Tibial artery (tissue), 4 donors: ENCODE measurements around the gene MRGPRX2.

ENCODE experiments used
- DNase-seq, 2 donors: peaks; one replicate each; pipeline ENCODE4 v3.0.0-alpha.2; 2019
- H3K27ac ChIP-seq, 2 donors: fragments of 200-600 bp; sonication (generic) in 1 of 2; 1 replicate in 1 of 2; 2 replicates in 1 of 2; pipeline ENCODE4 v1.5.1; 2018 to 2019; ENCODE audit warnings: mild to moderate bottlenecking in 1 of 2
- H3K27me3 ChIP-seq, 2 donors: fragments of 200-600 bp; sonication (generic) in 1 of 2; one replicate each; pipeline versions ENCODE4 v1.5.1 to v1.6.0; 2016 to 2019
- H3K36me3 ChIP-seq, 3 donors: fragments of 200-600 bp; sonication (generic) in 2 of 3; one replicate each; pipeline ENCODE4 v1.5.1; 2016 to 2019; ENCODE audit warnings: mild to moderate bottlenecking in 2 of 3
- H3K4me1 ChIP-seq, 4 donors: fragments of 200-600 bp; sonication (generic) in 2 of 4; 1 replicate in 3 of 4; 2 replicates in 1 of 4; pipeline ENCODE4 v1.5.1; 2016 to 2019
- H3K4me3 ChIP-seq, 2 donors: fragments of 200-600 bp; sonication (generic) in 1 of 2; 1 replicate in 1 of 2; 2 replicates in 1 of 2; pipeline ENCODE4 v1.5.1; 2018 to 2019; ENCODE audit warnings: mild to moderate bottlenecking in 2 of 2
- H3K9me3 ChIP-seq, 3 donors: fragments of 200-600 bp; sonication (generic) in 1 of 3; one replicate each; pipeline ENCODE4 v1.5.1; 2016 to 2019
- intact Hi-C: fragments of 100-400 bp; cut with DNase I; formaldehyde crosslinking; loops from one replicate; pipeline ENCODE4 v1.15.0; 2023; ENCODE audit warnings: low total_unique reads
- TF ChIP-seq, protein P1 (sequence below), 2 experiments: fragments of 200-600 bp in 1 of 2; fragments of 450-650 bp in 1 of 2; IDR thresholded peaks; one replicate each; pipeline ENCODE4 v1.5.1; 2017 to 2019; ENCODE audit warnings: antibody characterized with exemption in 2 of 2, mild to moderate bottlenecking in 1 of 2, moderate library complexity in 1 of 2

The MRGPRX2 gene

DNA sequence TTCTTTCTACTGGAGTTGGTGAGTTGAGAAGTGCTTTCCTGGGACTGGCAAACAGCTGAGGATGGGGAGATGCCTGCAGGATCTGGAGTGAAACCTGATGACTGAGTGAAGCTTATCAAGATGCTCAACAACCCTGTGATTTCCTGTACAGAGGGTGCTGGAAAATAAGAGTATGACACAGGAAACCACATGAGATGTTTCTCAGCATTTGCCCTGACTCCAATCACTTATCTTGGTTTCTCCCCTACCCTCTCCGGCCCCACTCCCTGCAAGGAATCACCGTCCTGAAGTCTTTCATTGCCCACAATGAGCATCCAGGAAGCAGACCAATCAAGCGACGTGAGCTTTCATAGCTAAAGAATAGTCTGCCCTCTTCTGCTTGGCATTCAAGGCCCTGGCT lies at the start of gene MRGPRX2:
MRGPRX2 (minus strand) TSS at position 89 of the 400 bp plus-strand sequence. CDS start 4,315 bp downstream, outside the sequence.
- TF ChIP-seq, protein P1, sequence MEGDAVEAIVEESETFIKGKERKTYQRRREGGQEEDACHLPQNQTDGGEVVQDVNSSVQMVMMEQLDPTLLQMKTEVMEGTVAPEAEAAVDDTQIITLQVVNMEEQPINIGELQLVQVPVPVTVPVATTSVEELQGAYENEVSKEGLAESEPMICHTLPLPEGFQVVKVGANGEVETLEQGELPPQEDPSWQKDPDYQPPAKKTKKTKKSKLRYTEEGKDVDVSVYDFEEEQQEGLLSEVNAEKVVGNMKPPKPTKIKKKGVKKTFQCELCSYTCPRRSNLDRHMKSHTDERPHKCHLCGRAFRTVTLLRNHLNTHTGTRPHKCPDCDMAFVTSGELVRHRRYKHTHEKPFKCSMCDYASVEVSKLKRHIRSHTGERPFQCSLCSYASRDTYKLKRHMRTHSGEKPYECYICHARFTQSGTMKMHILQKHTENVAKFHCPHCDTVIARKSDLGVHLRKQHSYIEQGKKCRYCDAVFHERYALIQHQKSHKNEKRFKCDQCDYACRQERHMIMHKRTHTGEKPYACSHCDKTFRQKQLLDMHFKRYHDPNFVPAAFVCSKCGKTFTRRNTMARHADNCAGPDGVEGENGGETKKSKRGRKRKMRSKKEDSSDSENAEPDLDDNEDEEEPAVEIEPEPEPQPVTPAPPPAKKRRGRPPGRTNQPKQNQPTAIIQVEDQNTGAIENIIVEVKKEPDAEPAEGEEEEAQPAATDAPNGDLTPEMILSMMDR (IDR thresholded peaks at IDR 0.05): no peak
- no peak for DNase-seq
- H3K4me1 ChIP-seq: no peaks in the 10 kb centered on the region
- H3K27ac ChIP-seq: no peak within 1 kb of the TSS
- no peaks in the 10 kb centered on the region for H3K36me3 ChIP-seq
- intact Hi-C loops: no loop called here
- no peaks in the 10 kb centered on the region for H3K9me3 ChIP-seq
- no peak within 1 kb of the TSS for H3K4me3 ChIP-seq
- H3K27me3 ChIP-seq: no peaks in the 10 kb centered on the region

GRCh38 chr11:19110295-19110694 lies 49.8 kb upstream of the MRGPRX2 start:
- DNase-seq: no peak
- Histone ChIP-seq H3K27me3 (peaks cover 0 to 9% of the 10 kb centered on the region in 2 donors), H3K4me3 (no peak overlapping the region), H3K27ac (no peak overlapping the region), H3K4me1 (no peaks in the 10 kb centered on the region), H3K36me3 (no peaks in the 10 kb centered on the region), H3K9me3 (no peaks in the 10 kb centered on the region)
- TF ChIP-seq, protein P1 (IDR thresholded peaks at IDR 0.05): no peak
- intact Hi-C loops: no loop called here

DNA sequence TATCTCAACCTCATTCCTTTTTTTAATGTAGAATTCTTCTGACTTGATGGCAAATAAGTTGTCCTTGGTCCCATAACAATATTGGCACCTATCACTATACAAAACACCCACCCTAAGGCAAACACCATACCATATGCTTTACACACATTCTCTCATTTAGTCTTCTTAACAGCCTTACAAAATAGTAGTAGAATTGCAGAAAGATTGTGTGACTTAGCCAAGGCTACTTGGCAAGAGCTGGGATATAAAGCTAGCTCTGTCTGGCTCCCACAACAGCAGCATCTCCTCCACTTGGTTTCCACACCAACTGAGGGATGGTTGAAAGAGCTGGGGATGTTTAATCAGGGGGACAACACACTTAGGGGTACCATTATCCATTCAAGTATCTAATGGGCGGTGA lies 46.6 kb upstream of the MRGPRX2 start:
- Histone ChIP-seq H3K27me3 (peaks cover 0 to 9% of the 10 kb centered on the region in 2 donors), H3K36me3 (no peaks in the 10 kb centered on the region), H3K4me3 (no peak overlapping the region), H3K9me3 (no peaks in the 10 kb centered on the region), H3K4me1 (no peaks in the 10 kb centered on the region), H3K27ac (no peak overlapping the region)
- TF ChIP-seq, protein P1 (IDR thresholded peaks at IDR 0.05): no peak
- DNase-seq: no peak
- intact Hi-C loops: no loop called here

GRCh38 chr11:19105011-19105410 lies 44.5 kb upstream of the MRGPRX2 start:
- no peak for DNase-seq

DNA sequence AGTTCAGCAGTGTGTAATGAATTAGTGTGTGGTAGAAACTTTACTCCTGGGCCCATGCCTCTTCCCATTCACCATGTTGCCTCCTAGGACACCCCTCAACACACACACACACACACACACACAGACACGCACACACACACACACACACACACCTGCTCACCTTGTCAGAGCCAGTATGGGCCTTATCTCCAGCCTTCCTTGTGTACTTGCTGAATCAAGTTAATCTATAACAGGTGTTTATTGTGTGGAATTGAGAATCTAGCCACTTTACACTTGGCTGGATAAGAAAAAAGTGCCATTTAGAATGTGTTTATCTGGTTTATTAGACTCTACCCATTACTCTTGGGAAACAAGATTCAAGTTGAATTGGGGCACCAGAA lies 42.0 kb upstream of the MRGPRX2 start:
- no peak overlapping the region for H3K4me3 ChIP-seq
- no peaks in the 10 kb centered on the region for H3K36me3 ChIP-seq
- peaks cover 0 to 4% (median 0%) of the 10 kb centered on the region in 3 donors for H3K9me3 ChIP-seq
- TF ChIP-seq, protein P1 (IDR thresholded peaks at IDR 0.05): no peak
- DNase-seq: no peak
- peaks cover 0 to 6% of the 10 kb centered on the region in 2 donors for H3K27me3 ChIP-seq
- no peak overlapping the region for H3K27ac ChIP-seq
- intact Hi-C loops: no loop called here
- no peaks in the 10 kb centered on the region for H3K4me1 ChIP-seq

More at GRCh38 chr11:19105011-19105410, 44.5 kb upstream of the MRGPRX2 start:
- no peaks in the 10 kb centered on the region for H3K4me1 ChIP-seq
- peaks cover 0 to 4% (median 0%) of the 10 kb centered on the region in 3 donors for H3K9me3 ChIP-seq
- H3K27me3 ChIP-seq: peaks cover 0 to 11% of the 10 kb centered on the region in 2 donors
- H3K27ac ChIP-seq: no peak overlapping the region
- no peak overlapping the region for H3K4me3 ChIP-seq
- no peaks in the 10 kb centered on the region for H3K36me3 ChIP-seq
- intact Hi-C loops: no loop called here
- TF ChIP-seq, protein P1 (IDR thresholded peaks at IDR 0.05): no peak
